Measurements from ENCODE around the gene ADCY7.

Gene ADCY7

GRCh38 chr16:50351116-50351515 is 84.8 kb downstream of the ADCY7 start:
- DNase-seq, result no peak

- no peak for DNase-seq
Measured at GRCh38 chr16:50351952-50352351, 85.6 kb downstream of the ADCY7 start.

- DNase-seq, result no peak
Measured at GRCh38 chr16:50354082-50354481, 87.7 kb downstream of the ADCY7 start.

GRCh38 chr16:50354629-50355456 is 88.5 kb downstream of the ADCY7 start:
- no peak for DNase-seq

GRCh38 chr16:50359626-50360025 is 93.3 kb downstream of the ADCY7 start:
- DNase-seq, result no peak

GRCh38 chr16:50360033-50360778 is 93.9 kb downstream of the ADCY7 start:
- DNase-seq, result no peak

GRCh38 chr16:50360779-50361178 is 94.4 kb downstream of the ADCY7 start:
- no peak for DNase-seq

GRCh38 chr16:50363656-50364055 is 97.3 kb downstream of the ADCY7 start:
- no peak for DNase-seq

- DNase-seq, result no peak
Measured at GRCh38 chr16:50365791-50366575, 99.6 kb downstream of the ADCY7 start.

All from activated naive CD4-positive, alpha-beta T cell (primary cell).